Measurements from ENCODE around the gene TIMM44.

The TIMM44 gene

GRCh38 chr19:7925171-7925851, 18.2 kb downstream of the TIMM44 start:
- no peaks in the 10 kb centered on the region for H3K27me3 ChIP-seq (ENCODE audit: control insufficient read depth in 3 of 3, insufficient read depth in 3 of 3, low read depth in 1 of 3, low read length in 3 of 3)
- H2BK120ac ChIP-seq (ENCODE audit: low read depth, low read length): no peak overlapping the region
- peaks cover 19% of the 10 kb centered on the region for H3K79me1 ChIP-seq (ENCODE audit: low read depth, low read length)
- H2AK5ac ChIP-seq (ENCODE audit: low read depth, low read length): peak overlapping the region; percentile 90
- no CpG with 5 or more reads among the region's 98 CpGs for WGBS, 2 donors (ENCODE audit: extremely low coverage in 2 of 2, insufficient read length in 2 of 2, insufficient replicate concordance in 1 of 2)
- peak overlapping the region; percentile 75 for H2BK15ac ChIP-seq (ENCODE audit: low read length)
- H2AFZ ChIP-seq (ENCODE audit: low read length): peak overlapping the region; percentile 65
- H3K27ac ChIP-seq (replicated peaks; ENCODE audit: low read length): peak overlapping the region; percentile 85
- peak overlapping the region; percentile 94 for H3K14ac ChIP-seq (ENCODE audit: low read length)
- peak overlapping the region; percentile 95 for H3K9ac ChIP-seq (ENCODE audit: low read depth, low read length, poor library complexity)
- H3K4ac ChIP-seq (ENCODE audit: low read length): no peak overlapping the region
- peak overlapping the region; percentile 96 for H4K8ac ChIP-seq (ENCODE audit: low read depth, low read length)
- H2BK5ac ChIP-seq (ENCODE audit: low read length): peak overlapping the region; percentile 82
- H3K23ac ChIP-seq (ENCODE audit: low read depth, low read length, poor library complexity): peak overlapping the region; percentile 85
- H3K9me3 ChIP-seq (replicated peaks in 1 of 2; ENCODE audit: control insufficient read depth in 2 of 2, insufficient read depth in 1 of 2, low read depth in 1 of 2, low read length in 2 of 2): no peaks in the 10 kb centered on the region
- H2BK12ac ChIP-seq (ENCODE audit: low read length): no peak overlapping the region
- H3K4me2 ChIP-seq (ENCODE audit: insufficient read depth, low read length, poor library complexity, severe bottlenecking): peak overlapping the region; percentile 93
- DNase-seq (ENCODE audit: low spot score): peak; percentile 94
- peak overlapping the region; percentile 97 for H3K18ac ChIP-seq (ENCODE audit: low read length)
- H4K91ac ChIP-seq (ENCODE audit: low read depth, low read length, poor library complexity): no peak overlapping the region
- H3K4me1 ChIP-seq (ENCODE audit: control insufficient read depth in 2 of 2, insufficient read depth in 1 of 2, low read depth in 1 of 2, low read length in 2 of 2): peaks cover 17 to 27% of the 10 kb centered on the region in 2 donors
- peaks cover 23 to 51% of the 10 kb centered on the region in 2 donors for H3K36me3 ChIP-seq (replicated peaks in 1 of 2; ENCODE audit: control insufficient read depth in 2 of 2, insufficient read depth in 2 of 2, low read length in 2 of 2)
- H3K4me3 ChIP-seq (ENCODE audit: low read length in 2 of 2): peak overlapping the region; percentile 51 to 94

DNA sequence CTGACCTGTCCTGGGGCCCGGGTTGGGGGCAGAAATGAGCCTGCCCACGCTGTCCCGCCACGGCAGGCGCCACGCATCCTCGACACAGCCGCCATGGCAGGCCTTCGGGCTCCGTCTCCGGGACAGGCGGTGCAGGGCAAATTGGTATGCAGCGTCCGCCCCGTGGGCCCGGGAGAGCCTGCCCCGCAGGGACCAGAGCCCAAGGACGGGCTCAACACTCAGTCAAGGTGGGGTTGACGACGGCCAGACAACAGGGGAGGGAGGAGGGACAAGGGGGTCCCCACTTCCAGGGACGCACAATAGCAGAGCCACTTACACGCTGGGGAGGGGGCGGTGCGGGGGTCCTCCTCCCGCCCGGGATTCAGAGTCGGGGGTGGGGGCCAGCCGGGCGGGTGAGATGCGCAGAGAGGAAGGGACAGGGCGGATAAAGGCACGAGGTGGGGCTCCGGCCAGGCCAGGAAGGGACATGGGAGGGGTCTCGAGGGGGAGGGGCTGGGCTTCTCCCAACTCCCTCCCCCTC, 18.8 kb downstream of the TIMM44 start:
- Histone ChIP-seq H3K4me2 (ENCODE audit: insufficient read depth, low read length, poor library complexity, severe bottlenecking) (peak overlapping the region; percentile 45), H3K27me3 (ENCODE audit: control insufficient read depth in 3 of 3, insufficient read depth in 3 of 3, low read depth in 1 of 3, low read length in 3 of 3) (no peaks in the 10 kb centered on the region), H3K4ac (ENCODE audit: low read length) (no peak overlapping the region), H4K8ac (ENCODE audit: low read depth, low read length) (no peak overlapping the region), H3K18ac (ENCODE audit: low read length) (peak overlapping the region; percentile 91), H3K79me1 (ENCODE audit: low read depth, low read length) (peaks cover 19% of the 10 kb centered on the region), H2AK5ac (ENCODE audit: low read depth, low read length) (peak overlapping the region; percentile 92), H2BK15ac (ENCODE audit: low read length) (no peak overlapping the region), H3K9ac (ENCODE audit: low read depth, low read length, poor library complexity) (peak overlapping the region; percentile 63), H2BK12ac (ENCODE audit: low read length) (peak overlapping the region; percentile 90), H2AFZ (ENCODE audit: low read length) (peak overlapping the region; percentile 65), H3K4me1 (ENCODE audit: control insufficient read depth in 2 of 2, insufficient read depth in 1 of 2, low read depth in 1 of 2, low read length in 2 of 2) (peaks cover 19 to 29% of the 10 kb centered on the region in 2 donors), H3K9me3 (replicated peaks in 1 of 2; ENCODE audit: control insufficient read depth in 2 of 2, insufficient read depth in 1 of 2, low read depth in 1 of 2, low read length in 2 of 2) (no peaks in the 10 kb centered on the region), H2BK120ac (ENCODE audit: low read depth, low read length) (no peak overlapping the region), H3K4me3 (ENCODE audit: low read length in 2 of 2) (peak overlapping the region; percentile 51 to 70), H3K23ac (ENCODE audit: low read depth, low read length, poor library complexity) (peak overlapping the region; percentile 75), H3K14ac (ENCODE audit: low read length) (no peak overlapping the region), H4K91ac (ENCODE audit: low read depth, low read length, poor library complexity) (no peak overlapping the region), H3K27ac (replicated peaks; ENCODE audit: low read length) (peak overlapping the region; percentile 35), H2BK5ac (ENCODE audit: low read length) (no peak overlapping the region), H3K36me3 (replicated peaks in 1 of 2; ENCODE audit: control insufficient read depth in 2 of 2, insufficient read depth in 2 of 2, low read length in 2 of 2) (peaks cover 23 to 47% of the 10 kb centered on the region in 2 donors)
- no CpG with 5 or more reads among the region's 34 CpGs for whole genome bisulfite sequencing, 2 donors (ENCODE audit: extremely low coverage in 2 of 2, insufficient read length in 2 of 2, insufficient replicate concordance in 1 of 2)
- DNase-seq (ENCODE audit: low spot score): no peak

DNA sequence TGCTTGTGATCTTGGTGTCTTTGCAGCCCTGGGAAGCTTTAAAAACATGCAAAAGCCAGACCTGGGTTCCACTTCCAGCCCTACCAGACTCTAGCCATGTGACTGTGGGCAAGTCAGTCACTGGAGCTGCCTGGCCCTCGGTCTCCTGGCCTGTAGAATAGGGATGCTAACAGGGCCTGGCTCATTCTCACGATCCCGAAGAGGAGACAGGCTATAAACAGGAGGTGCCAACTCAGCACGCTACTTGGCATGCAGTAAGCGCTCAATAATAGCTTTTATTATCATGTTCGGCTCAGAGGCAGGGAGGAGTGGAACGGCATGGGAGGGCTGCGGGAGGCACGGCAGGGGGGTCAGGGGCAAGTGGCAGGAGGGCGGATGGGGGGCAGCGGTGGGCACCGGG, 19.2 kb downstream of the TIMM44 start:
- H3K4me1 ChIP-seq (ENCODE audit: control insufficient read depth in 2 of 2, insufficient read depth in 1 of 2, low read depth in 1 of 2, low read length in 2 of 2): peaks cover 21 to 31% of the 10 kb centered on the region in 2 donors
- H3K4ac ChIP-seq (ENCODE audit: low read length): no peak overlapping the region
- H4K8ac ChIP-seq (ENCODE audit: low read depth, low read length): no peak overlapping the region
- no peak overlapping the region for H4K91ac ChIP-seq (ENCODE audit: low read depth, low read length, poor library complexity)
- H3K27ac ChIP-seq (replicated peaks; ENCODE audit: low read length): no peak overlapping the region
- no peaks in the 10 kb centered on the region for H3K27me3 ChIP-seq (ENCODE audit: control insufficient read depth in 3 of 3, insufficient read depth in 3 of 3, low read depth in 1 of 3, low read length in 3 of 3)
- H2AK5ac ChIP-seq (ENCODE audit: low read depth, low read length): peak overlapping the region; percentile 43
- H3K9ac ChIP-seq (ENCODE audit: low read depth, low read length, poor library complexity): peak overlapping the region; percentile 63
- H3K9me3 ChIP-seq (replicated peaks in 1 of 2; ENCODE audit: control insufficient read depth in 2 of 2, insufficient read depth in 1 of 2, low read depth in 1 of 2, low read length in 2 of 2): no peaks in the 10 kb centered on the region
- H3K4me2 ChIP-seq (ENCODE audit: insufficient read depth, low read length, poor library complexity, severe bottlenecking): no peak overlapping the region
- no peak overlapping the region for H3K14ac ChIP-seq (ENCODE audit: low read length)
- H2BK15ac ChIP-seq (ENCODE audit: low read length): no peak overlapping the region
- no peak overlapping the region for H2BK12ac ChIP-seq (ENCODE audit: low read length)
- no peak overlapping the region for H2BK5ac ChIP-seq (ENCODE audit: low read length)
- H2BK120ac ChIP-seq (ENCODE audit: low read depth, low read length): no peak overlapping the region
- no peak overlapping the region for H2AFZ ChIP-seq (ENCODE audit: low read length)
- no CpG with 5 or more reads among the region's 12 CpGs for WGBS, 2 donors (ENCODE audit: extremely low coverage in 2 of 2, insufficient read length in 2 of 2, insufficient replicate concordance in 1 of 2)
- peak overlapping the region; percentile 91 for H3K18ac ChIP-seq (ENCODE audit: low read length)
- DNase-seq (ENCODE audit: low spot score): no peak
- peaks cover 23 to 47% of the 10 kb centered on the region in 2 donors for H3K36me3 ChIP-seq (replicated peaks in 1 of 2; ENCODE audit: control insufficient read depth in 2 of 2, insufficient read depth in 2 of 2, low read length in 2 of 2)
- no peak overlapping the region for H3K4me3 ChIP-seq (ENCODE audit: low read length in 2 of 2)
- H3K79me1 ChIP-seq (ENCODE audit: low read depth, low read length): peaks cover 19% of the 10 kb centered on the region
- H3K23ac ChIP-seq (ENCODE audit: low read depth, low read length, poor library complexity): peak overlapping the region; percentile 73

Data from neuronal stem cell (in vitro differentiated cells).